ENCODE measurements around the gene ZSWIM4.
"Not testable (repeated sequence)": the region's sequence is repeated elsewhere in the genome, so short reads cannot be mapped to it uniquely, and the experiment has no call there.

ZSWIM4 gene

GRCh38 chr19:13778847-13779246 lies 16.4 kb upstream of the ZSWIM4 start:
- DNase-seq (ENCODE audit: insufficient read length, low spot score) (no peak), FAIRE-seq (no peak)
- no peak for TF ChIP-seq CTCF (IDR thresholded peaks at IDR 0.05; ENCODE audit: insufficient read depth, missing control alignments)

- FAIRE-seq = not testable (repeated sequence)
Measured at GRCh38 chr19:13779794-13780193, 15.4 kb upstream of the ZSWIM4 start.

GRCh38 chr19:13781547-13781946 lies 13.7 kb upstream of the ZSWIM4 start:
- TF ChIP-seq CTCF (IDR thresholded peaks at IDR 0.05; ENCODE audit: insufficient read depth, missing control alignments) = no peak
- FAIRE-seq (no peak), DNase-seq (ENCODE audit: insufficient read length, low spot score) (no peak)

More at GRCh38 chr19:13779794-13780193, 15.4 kb upstream of the ZSWIM4 start:
- not testable (repeated sequence) for DNase-seq (ENCODE audit: insufficient read length, low spot score)

- no peak for DNase-seq (ENCODE audit: insufficient read length, low spot score)
Measured at GRCh38 chr19:13782537-13782936, 12.7 kb upstream of the ZSWIM4 start.

GRCh38 chr19:13783565-13784500 lies 11.4 kb upstream of the ZSWIM4 start:
- DNase-seq (ENCODE audit: insufficient read length, low spot score) (no peak), FAIRE-seq (no peak)
- TF ChIP-seq CTCF (IDR thresholded peaks at IDR 0.05; ENCODE audit: insufficient read depth, missing control alignments) = no peak

More at GRCh38 chr19:13782537-13782936, 12.7 kb upstream of the ZSWIM4 start:
- TF ChIP-seq CTCF (IDR thresholded peaks at IDR 0.05; ENCODE audit: insufficient read depth, missing control alignments) = no peak
- FAIRE-seq = no peak

- FAIRE-seq = no peak
- no peak for DNase-seq (ENCODE audit: insufficient read length, low spot score)
- TF ChIP-seq CTCF (IDR thresholded peaks at IDR 0.05; ENCODE audit: insufficient read depth, missing control alignments) = peak; percentile 55
Measured at GRCh38 chr19:13784731-13785452, 10.4 kb upstream of the ZSWIM4 start.

- FAIRE-seq (no peak), DNase-seq (ENCODE audit: insufficient read length, low spot score) (no peak)
- no peak for TF ChIP-seq CTCF (IDR thresholded peaks at IDR 0.05; ENCODE audit: insufficient read depth, missing control alignments)
Measured at GRCh38 chr19:13788991-13789390, 6.3 kb upstream of the ZSWIM4 start.
